HG03045 (cell line): ENCODE data around the gene PPP1R14C.

ENCODE experiments used
- ATAC-seq: cut with Tn5 transposase; IDR thresholded peaks from one replicate; pipeline ENCODE4 v1.9.1; 2021; ENCODE audit warnings: mild to moderate bottlenecking, moderate library complexity; ENCODE audit not compliant: unreplicated experiment

The PPP1R14C gene

DNA sequence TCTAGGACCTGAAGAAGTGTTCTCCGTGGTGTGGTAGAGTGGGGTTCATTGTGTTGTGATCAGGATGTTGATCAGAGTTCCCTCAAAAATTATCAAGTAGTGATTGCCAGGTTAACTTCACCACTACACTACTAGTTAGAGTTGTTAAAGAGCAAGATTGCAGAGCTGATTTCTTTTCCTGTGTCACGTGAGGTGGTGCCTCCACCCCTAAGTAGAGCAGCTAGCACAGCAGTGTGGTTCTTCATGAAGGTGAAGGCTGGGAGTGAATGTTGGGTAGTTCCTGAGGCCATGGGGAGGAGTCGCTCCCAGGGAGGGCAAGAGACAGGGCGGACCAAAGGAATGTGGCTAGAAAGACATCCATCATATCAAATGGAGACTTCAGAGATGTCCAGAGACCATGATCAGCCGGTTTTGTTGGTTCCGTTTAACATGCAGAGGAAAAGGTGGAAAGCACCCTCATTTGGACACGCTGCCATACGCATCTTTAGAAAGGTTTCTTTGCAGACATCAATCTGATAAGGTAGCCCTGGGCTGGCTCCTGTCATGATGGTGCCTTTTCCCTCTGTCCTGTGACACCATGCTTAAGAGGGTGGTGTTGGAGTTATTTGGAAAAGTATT, 146.7 kb downstream of the PPP1R14C start:
- ATAC-seq = no peak

DNA sequence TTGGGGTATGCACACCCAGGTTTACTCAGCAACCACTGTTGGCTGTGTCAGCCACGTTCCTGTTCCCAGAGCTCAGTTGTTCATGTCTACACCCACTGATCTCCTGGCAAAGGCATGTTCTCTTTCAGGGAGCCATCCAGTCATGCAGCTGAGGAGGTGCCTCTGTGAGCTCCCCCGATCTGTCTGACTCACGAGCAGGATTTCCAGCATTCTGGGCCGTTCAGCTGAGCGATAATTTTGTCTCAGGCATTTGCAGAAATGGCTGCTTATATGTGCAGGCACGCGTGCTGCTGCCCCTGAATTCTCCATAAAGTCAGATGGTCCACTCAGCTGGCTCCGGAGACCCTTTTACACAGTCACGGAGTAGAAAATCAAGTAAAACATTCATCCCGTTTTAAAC, 147.6 kb downstream of the PPP1R14C start:
- no peak for ATAC-seq

DNA sequence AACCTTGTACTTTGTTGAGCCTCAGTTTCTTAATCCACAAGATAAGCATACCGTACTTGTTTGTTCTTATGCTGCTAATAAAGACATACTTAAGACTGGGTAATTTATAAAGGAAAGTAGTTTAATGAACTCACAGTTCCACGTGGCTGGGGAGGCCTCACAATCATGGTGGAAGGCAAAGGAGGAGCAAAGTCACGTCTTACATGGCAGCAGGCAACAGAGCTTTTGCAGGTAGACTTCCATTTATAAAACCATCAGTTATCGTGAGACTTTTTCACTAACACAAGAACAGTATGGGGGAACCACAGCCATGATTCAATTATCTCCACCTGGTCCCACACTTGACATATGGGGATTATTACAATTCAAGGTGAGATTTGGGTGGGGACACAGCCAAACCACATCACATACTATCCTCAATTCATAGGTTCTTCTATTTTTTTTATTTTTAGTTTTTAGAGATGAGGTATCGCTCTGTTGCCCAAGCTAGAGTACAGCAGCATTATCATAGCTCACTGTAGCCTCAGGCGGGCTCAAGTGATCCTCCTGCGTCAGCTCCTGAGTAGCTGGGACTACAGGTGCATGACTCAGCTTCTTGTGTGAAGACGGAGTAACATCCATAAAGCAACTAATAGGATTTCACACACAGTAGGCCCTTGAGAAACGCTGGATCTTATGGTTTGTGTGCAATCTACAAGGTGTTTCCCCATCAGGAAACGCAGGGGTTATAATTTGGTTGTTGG, 149.3 kb downstream of the PPP1R14C start:
- no peak for ATAC-seq

DNA sequence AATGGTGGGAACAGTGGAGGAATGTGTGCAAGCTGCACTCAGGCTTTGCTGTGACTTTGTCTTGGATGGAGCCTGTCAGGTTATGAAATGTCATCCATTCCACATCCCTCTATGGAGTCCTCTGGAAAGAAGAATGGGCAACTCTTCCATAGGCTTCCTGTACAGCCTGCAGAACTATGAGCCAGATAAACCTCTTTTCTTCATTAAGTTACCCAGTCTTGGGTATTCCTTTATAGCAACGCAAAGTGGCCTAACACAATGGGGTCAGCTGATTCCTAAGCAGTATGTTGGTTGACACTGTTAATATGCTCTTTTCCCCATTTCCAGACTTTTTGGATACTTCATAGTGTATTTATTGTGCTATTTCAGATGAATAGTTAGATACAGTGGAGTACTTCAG, 150.2 kb downstream of the PPP1R14C start:
- no peak for ATAC-seq

DNA sequence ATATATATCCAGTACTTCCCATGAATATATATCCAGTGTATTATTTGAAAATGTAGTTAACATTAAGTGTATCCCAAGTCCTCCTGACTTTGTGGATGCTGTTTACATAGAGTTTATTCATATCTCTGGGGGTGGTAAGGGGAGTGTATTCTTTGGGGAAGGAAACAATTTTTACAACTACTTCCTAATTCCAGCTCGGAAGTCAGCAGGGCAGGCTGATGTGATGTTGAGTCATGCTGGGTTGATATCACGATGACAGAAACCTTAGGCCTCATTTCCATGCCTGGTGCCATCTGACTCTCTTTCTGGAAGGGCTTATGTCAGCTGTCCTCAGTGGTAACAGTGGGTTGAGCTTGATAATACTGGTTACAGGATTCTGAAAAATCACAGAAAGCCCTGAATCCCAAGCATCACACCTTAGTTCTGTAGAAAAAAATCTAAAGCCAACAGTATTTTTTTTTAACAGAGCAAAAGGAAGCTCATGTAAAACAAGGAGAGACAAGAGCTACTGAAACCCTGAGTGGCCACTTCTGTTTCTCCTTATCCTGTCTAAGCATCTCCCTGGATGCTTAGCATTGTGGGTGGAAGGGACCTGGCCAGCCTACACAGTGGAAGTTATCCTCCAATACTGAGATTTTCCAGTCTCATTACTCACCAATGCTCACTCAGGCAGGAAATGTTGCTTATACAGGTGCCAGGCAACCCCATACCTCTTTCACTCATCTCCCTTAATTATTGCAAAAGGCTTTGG, 150.8 kb downstream of the PPP1R14C start:
- no peak for ATAC-seq

DNA sequence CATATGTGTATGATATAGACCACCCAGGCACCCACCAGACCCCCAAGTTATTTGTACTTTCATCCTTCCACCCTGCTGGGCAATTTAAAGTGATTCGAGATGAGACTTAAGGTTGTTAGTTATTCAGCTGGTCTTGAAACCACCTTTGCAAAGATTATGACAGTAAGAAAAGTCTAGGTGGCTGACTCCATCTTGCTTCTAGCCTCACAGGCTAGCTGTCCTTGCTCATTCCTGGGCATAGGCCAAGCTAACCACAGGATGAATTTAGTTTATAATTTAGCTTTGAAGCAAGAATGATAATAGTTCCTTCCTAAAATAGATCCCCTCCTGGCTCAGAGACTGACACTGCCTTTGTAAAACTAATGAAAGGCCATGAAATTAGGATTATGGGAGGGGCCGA, 154.0 kb downstream of the PPP1R14C start:
- ATAC-seq = no peak

DNA sequence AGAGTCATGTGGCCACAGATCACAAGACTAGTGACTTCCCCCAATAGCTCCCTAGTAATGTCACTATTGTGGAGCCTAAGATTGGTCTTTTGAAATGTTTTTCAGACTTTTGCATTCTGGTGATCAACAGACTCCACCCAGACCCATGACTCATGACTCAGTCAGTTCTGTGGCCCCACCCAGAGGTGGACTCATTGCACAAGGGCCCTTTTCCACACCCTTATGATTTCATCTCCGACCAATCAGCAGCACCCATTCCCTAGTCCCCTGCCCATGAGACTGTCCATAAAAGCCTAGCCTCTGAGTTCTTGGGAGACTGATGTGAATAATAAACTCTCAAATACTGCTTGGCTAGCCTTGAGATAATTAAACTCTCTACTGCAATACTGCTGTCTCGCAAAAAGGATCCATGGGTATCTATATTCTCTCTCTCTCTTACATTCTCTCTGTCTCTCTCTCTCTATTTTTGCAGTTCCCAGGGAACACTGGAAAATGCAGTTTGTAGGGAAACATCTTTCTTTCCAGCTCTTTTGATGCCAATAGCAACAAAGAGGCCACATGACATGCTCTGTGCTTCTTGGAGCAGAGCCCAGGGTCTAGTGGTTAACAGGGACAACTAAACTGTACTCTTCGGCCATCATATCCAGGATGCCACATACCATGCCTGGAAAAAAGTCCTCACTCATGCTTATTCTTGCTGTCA, 154.6 kb downstream of the PPP1R14C start:
- no peak for ATAC-seq

DNA sequence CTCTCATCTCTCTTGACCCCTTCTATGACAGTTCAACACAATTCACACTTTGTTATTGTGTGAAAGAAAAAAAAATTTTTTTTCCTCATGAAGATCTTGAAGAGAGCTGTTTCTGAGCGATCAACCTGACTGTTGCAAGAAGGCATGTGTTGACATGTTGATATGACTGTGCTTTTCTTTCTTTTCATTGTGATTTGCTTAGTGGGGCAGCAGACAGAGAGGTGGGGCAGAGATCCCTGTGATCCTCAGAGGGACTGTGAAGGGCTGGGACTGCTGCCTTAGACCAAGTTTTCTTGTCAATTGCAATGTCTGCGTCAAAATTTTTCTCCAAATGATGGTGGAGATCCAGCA, 155.2 kb downstream of the PPP1R14C start:
- no peak for ATAC-seq

DNA sequence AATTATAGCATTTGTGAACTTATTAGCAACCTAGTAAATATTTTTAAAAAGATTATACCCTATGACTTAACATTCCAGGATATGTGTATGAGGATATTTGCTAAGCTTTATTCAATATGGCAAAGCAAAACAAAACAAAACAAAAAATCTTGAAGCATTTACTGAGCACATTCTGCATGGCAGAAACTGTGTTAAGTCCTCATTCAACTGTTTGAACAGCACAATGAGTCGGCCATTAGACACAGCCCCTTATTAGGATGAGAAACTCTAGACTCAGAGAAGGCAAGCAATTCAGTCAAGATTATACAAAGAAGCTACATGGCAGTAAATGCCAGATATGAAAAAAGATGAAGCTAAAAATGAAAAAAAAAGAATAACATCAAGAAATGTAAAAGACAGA, 155.8 kb downstream of the PPP1R14C start:
- ATAC-seq = no peak
